ENCODE results near the gene BRD1. TPM values are rescaled to one million over a fixed set of nuclear protein-coding genes. Genes with fewer than 3 reads are reported as not detected.
A peak's percentile ranks its signal among the peaks of the same experiment; 100 is the strongest.

Gene BRD1
- total RNA-seq, 2 donors from 2014 or later, result 32.9 to 34.9 TPM

DNA sequence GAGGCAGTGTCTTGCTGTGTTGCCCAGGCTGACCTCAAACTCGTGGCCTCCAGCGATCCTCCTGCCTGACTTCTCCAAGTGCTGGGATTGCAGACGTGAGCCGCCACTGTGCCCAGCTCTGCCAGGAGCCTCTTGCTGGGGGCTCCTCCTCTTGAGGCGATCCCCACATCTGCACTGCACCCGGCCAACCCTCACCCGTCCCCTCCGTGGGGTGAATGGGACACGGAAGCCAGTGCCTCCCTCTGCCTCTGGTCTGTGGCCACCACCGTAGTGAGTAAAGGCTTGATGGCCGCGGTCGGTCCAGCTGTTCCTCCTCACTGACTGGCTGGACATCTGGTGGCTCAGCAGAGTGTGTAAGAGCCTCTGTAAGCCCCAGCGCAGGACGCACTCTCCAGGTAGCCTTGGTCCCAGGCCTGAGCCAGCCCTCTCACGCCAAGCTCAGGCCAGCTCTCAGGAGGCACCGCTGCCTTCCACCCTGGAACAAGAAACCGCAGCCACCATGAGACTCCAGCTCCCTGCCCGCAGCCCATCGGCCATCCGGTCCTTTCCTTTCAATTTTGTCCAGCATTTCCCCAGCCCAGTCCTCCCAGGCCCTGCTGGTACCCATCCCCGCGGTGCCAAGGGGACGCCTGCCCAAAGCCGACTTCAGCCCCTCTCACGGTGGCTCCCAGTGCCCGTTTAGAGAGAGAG is 100.3 kb downstream of the BRD1 start:
- DNase-seq (no peak), ATAC-seq (no peak)
- intact Hi-C loops (cut with DNase I, micrococcal nuclease), result no loop called here

- ATAC-seq (no peak), DNase-seq (no peak)
- intact Hi-C loops (cut with DNase I, micrococcal nuclease), result no loop called here
These were observed 101.0 kb downstream of the BRD1 start for GRCh38 chr22:49726701-49727101.

GRCh38 chr22:49726022-49726681 is 101.5 kb downstream of the BRD1 start:
- no peak for DNase-seq
- intact Hi-C loops (cut with DNase I, micrococcal nuclease), result no loop called here
- ATAC-seq, result peak; percentile 12

DNA sequence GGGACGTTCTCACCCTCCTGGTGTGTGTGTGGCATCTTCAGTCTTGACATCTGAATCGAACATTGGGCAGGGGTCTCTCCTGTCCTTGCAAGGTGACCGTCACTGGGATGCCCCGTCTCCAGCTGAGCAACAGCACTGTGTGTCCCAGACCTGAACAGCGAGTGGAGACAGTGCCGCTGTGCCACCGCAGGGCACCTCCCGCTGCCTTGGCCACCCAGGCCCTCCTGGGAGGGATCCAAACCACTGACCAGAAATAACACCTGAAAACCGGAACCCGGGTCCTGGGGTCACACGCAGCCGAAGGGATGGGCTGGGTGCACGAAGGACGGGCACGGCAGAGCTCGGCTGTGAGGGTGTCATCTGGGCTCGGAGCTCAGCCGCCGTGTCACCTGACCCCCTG is 102.2 kb downstream of the BRD1 start:
- intact Hi-C loops (cut with DNase I, micrococcal nuclease), result no loop called here
- ATAC-seq, result no peak
- DNase-seq, result no peak

GRCh38 chr22:49724893-49725489 is 102.7 kb downstream of the BRD1 start:
- ATAC-seq, result peak; percentile 96
- intact Hi-C loops (cut with DNase I, micrococcal nuclease), result no loop called here
- peak in 1 of 2 donors; percentile 65 for DNase-seq

DNA sequence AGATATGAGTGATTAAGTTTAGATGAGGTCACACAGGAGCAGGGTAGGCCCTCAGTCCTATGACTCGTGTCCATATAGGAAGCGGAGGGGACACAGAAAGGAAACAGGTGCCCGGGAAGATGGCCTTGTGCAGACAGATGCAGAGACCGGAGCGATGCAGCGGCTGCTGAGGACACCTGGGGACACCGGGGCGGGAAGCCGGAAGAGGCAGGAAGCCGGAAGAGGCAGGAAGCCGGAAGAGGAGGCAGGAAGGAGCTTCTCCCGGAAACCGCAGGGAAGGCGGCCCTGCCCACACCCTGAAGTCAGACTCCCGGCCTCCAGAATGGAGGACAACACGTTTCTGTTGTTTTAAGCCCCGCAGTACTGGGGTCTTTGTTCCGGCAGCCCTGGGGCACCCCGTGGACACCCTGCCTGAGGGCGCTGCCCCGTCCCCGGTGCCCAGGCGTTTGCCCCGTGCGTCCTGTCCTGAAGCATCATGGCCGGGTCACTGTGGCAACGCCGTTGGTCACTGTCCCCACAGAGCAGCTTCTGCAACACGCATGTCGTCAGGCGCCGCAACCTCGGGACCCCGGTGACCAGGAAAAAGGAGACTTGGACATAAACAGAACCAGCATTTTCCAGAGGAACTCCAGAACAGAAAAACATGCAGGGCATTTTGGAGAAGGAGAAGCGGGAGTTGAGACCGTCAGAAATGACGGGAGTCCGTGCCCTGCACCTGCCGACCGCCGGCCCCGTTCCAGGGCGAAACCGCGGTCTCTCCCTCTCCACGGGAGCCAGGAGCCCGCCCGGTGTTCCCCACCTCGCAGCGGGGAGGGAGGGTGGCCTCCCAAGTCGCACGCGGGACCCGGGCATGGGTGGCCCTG is 103.4 kb downstream of the BRD1 start:
- ATAC-seq (peak; percentile 18), DNase-seq (peak in 1 of 2 donors; percentile 13)
- intact Hi-C loops (cut with DNase I, micrococcal nuclease), result no loop called here

DNA sequence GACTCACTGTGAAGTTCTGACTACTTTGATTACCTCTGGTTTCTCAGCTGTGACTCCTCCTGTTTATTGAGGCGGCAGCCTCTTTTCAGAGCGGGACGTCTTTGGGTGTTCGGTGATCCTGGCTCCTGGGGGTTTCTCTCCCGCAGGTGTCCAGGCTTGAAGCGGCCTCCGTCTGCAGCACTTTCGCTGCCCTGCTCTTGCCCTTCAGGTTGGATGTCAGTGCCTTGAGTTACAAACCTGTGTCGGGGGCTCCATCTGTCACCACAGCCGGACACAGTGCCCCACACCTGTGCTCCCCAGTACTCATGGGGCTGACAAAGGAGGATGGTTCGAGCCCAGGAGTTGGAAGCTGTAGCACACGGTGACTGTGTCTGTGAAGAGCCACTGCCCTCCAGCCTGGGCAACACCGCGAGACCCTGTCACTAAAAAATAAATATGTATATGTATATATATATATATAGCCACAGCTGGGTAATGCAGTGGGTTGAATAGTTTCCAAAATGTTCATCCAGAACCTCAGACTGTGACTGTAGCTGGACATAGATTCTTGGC is 104.1 kb downstream of the BRD1 start:
- no peak for ATAC-seq
- intact Hi-C loops (cut with DNase I, micrococcal nuclease), result no loop called here
- DNase-seq, result no peak

Other genes with a start within 250 kb of the BRD1 start
- 10 to 100 TPM; 16.9 to 19.5 TPM for gene ZBED4, start 26.0 kb upstream of the BRD1 start, total RNA-seq
- 10 to 100 TPM; 22.8 to 27.9 TPM for gene ALG12, start 90.6 kb upstream of the BRD1 start, total RNA-seq
- gene CRELD2, start 90.8 kb upstream of the BRD1 start, total RNA-seq, result 10 to 100 TPM; 36.7 to 53.8 TPM
- 100 to 1,000 TPM in 1 of 2 donors, 10 to 100 TPM in 1; 45.6 to 201 TPM for gene PIM3, start 132.9 kb upstream of the BRD1 start, total RNA-seq
- under 1 TPM; 0.17 to 0.31 TPM for gene IL17REL, start 184.9 kb upstream of the BRD1 start, total RNA-seq
- gene TTLL8, start 230.4 kb upstream of the BRD1 start, total RNA-seq, result not detected

Data from left colon (tissue), 2 donors.